Measurements from ENCODE around the gene CLCNKA. TPM values are rescaled to one million over a fixed set of nuclear protein-coding genes. Genes with fewer than 3 reads are reported as not detected.
"Not testable (repeated sequence)": the region's sequence is repeated elsewhere in the genome, so short reads cannot be mapped to it uniquely, and the experiment has no call there.

CLCNKA gene
- polyA plus RNA-seq, 3 donors: 13.0 to 29.5 (median 13.5) TPM

DNA sequence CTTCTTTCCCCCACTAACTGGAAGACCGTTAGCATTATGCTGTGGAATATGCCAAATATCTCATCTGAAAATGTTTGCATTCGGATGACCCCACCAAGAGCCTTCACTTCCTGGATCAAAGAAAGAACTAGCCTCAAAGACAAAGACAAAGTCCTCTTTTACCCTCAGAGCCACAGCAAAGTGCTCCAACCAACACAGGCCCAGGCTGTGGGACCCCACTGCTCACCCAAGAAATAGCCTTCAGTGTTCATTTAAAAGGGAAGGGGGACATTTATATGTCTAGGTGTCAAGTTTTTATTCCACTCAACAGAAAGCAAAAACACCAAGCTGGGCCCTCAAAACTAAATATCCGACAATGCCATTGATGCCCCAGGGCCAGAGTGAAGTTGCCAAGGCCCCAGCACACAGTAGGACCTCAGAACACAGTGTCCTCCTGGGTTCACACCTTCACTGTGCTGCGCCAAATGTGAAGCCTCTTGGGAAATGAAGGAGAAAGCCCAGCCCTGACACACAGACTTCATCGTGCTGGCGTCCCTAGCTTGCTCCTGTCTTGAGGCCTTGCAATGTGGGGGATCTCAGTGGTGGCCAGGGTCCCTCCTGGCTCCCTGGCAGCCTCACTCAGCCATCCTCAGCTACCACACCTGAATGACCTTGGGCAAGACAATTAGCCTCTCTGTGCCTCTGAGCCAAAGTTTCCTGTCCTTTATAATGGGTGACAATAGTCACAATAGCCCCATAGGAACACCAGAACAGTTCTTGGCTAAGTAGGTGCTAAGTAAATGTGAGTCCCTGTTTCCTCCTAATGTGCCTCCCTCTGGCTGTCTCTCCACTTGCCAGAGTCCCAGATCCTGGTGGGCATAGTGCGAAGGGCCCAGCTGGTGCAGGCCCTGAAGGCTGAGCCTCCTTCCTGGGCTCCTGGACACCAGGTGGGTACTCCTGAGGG lies 33.0 kb downstream of the CLCNKA start:
- no peak for DNase-seq (ENCODE audit: extremely low read depth in 1 of 11, low read depth in 9 of 11, low spot score in 4 of 11)

DNA sequence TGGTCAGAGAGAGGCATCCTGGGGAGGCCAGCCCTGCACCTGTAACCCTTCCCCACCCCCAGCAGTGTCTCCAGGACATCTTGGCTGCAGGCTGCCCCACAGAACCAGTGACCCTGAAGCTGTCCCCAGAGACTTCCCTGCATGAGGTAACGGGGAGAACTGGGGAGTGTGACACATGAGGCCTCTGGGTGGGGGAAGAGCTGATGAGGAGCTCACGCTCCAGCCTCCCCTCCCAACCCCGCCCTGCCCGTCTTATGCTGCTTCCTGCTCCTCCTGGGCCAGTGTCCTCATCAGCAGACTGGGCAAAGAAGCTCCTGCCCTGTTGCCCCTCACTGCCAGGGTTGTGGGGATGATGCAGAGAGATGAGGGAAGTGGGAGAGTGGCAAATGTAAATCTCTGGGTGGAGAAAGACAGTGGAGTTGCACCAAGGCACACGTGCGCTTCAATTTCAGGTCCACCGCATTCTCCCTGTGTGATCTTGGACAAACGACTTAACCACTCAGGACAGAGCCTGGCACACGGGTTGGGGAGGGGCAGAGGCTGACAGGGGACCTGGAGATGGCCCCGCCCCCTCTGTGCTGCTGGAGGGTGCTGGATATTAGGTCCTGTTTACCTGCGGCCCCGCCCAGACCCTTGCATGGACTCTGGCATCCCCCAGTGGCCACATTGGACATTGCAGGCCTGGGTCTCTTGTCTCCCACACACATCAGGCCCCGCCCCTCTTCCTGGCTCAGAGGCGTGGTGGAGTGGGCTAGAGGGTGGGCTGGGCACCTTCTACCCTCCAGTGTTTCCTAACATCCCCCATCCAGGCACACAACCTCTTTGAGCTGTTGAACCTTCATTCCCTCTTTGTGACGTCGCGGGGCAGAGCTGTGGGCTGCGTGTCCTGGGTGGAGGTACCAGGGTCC lies 34.0 kb downstream of the CLCNKA start:
- peak in 9 of 11 donors; percentile 62 to 90 (median 80) for DNase-seq (ENCODE audit: extremely low read depth in 1 of 11, low read depth in 9 of 11, low spot score in 4 of 11)

DNA sequence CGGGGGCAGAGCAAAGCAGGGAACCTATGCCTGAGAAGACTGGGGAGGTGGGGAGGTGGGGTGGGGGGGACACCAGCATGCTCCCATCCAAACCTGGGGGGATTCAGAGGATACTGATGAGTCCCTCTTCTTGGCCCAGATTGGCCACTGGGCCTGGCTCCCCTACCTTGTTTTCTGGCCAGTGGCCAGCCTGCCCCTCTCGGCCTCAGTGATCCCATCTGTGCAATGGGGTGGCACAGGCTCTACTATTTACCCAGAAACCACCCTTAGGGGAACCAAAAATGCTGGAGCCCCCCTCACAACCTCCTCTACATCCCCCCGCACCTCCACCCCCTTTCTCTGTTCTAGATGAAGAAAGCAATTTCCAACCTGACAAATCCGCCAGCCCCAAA lies 34.7 kb downstream of the CLCNKA start:
- not testable (repeated sequence) for DNase-seq (ENCODE audit: extremely low read depth in 1 of 11, low read depth in 9 of 11, low spot score in 4 of 11)

DNA sequence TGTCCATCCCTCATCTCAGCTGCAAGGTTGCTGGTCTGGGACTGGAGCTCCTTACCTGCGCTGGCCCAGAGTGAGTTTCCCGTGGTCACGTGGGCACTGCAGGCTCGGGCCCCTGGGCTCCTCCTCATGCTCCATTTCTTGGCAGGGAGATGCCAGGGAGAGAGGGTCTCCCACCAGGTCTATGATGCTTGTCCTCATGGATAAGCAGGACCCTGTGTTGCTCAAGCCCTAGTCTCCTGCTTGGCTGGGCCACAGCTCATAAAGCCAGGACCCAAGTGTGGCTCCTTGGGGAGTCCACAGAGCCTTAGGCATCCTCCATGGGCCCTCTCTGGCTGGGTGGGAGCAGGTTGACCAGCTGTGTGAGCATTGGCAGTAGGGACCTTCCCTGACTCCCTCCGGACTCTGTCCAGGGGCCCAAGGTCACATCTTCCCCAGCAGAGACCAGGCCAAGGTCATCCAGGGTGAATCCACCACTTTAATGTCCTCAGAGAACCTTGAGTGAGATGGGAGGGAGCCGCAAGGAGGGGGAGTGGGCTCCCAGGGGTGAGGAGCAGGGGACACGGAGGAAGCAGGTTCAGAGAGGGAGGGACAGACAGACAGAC lies 35.6 kb downstream of the CLCNKA start:
- DNase-seq (ENCODE audit: extremely low read depth in 1 of 11, low read depth in 9 of 11, low spot score in 4 of 11): not testable (repeated sequence)

DNA sequence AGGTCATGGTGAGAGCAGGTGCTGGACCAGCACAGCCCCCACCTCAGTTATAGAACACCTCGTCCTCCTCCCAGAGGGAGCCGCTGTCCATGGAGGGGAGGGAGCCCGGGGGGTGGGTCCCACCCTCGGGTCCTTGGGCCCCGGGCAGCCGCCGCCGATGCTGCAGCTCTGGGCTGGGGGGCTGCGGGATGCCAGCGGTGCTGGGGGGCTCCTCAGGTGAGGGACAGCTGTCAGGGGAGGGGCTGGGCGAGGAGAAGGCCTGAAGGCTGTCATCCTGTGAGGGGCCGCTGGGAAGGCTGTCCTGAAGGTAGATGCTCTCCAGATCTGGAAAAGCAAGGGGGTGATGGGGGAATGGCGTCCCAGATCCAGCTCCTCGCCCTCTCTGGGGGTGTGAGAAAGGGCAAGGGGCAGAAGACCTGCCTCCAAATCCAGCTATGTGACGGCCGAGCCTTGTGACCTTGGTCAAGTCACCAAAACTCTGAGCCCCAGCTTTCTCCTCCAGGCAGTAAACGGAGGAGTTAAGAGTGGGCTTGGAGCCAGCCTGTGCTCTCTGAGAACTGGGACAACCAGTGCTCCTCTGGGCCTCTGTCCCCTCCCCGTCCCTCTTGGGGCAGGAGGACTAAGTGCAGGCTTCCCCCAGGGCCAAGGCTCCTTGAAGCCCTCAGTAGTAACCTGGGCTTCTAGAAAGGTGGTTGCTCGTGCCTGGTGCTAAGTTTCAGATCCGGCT lies 36.7 kb downstream of the CLCNKA start:
- not testable (repeated sequence) for DNase-seq (ENCODE audit: extremely low read depth in 1 of 11, low read depth in 9 of 11, low spot score in 4 of 11)

DNA sequence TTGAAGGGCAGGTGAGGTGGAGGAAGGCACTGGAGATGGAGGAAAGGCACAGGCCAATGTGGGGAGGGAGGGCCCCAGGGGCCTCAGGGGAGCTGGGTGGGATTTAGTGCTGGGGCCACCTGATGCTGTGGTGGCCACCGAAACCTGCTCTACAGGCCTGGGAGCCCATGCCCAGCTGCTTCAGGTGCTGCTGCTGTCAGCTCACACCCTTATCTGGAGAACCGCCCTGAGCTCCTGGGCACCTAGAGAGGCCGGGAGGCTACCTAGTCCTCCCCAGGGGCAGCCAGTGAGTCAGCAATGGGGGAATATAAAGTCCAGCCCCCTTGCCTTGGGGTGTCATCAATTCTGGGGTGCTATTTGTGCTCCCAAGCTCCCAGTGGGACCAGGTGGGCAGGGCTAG lies 39.4 kb downstream of the CLCNKA start:
- DNase-seq (ENCODE audit: extremely low read depth in 1 of 11, low read depth in 9 of 11, low spot score in 4 of 11): no peak

DNA sequence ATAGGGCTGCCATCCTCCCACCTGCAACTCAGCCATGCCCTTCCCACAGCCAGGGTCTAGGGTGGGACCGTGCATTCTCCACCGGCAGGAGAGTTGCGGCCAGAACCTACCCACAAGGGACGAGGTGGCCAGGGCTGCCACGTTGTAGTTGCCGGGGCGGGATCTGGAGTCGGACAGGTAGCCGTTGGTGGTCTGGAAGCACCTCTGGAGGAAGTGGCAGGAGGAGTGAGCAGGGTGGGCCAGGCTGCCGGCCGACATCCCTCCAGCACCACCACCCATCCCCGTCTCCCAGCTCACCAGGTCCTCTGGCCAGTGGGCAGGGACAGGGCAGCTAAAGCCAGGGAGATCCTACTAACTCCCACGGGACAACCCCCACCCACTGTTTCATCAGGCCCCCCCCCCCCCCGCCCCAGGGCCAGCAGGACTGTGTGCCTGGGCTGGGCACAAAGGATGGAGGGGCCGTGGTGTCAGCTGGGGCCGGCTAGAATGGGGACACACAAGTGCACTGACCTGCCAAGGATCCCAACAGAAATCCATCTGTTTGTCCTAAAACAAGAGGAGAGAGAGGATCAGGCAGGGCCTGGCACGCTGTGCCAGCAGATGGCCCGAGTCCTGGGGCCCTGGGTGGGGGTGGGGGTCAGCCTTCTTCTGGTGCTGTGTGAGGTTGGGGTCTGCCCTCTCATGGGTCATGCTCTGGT lies 40.3 kb downstream of the CLCNKA start:
- not testable (repeated sequence) for DNase-seq (ENCODE audit: extremely low read depth in 1 of 11, low read depth in 9 of 11, low spot score in 4 of 11)

DNA sequence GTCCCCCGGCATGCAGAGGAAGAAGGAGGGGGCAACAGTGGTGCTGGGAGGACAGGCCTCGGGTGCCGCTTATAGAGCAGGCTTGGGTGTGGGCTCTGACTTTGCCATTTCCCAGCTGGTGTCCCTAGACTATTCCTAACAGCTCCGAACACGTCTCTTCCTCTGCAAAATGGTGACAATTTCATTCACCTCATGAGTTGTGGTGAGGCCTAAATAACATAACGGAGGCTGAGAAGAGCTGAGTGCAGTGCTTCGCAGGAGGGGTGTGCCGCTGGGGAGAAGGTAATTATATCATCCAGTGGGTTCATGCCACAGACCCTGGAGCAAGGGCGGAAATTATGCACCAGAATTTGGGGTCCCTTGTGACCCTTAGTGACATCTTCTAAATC lies 40.8 kb downstream of the CLCNKA start:
- not testable (repeated sequence) for DNase-seq (ENCODE audit: extremely low read depth in 1 of 11, low read depth in 9 of 11, low spot score in 4 of 11)

DNA sequence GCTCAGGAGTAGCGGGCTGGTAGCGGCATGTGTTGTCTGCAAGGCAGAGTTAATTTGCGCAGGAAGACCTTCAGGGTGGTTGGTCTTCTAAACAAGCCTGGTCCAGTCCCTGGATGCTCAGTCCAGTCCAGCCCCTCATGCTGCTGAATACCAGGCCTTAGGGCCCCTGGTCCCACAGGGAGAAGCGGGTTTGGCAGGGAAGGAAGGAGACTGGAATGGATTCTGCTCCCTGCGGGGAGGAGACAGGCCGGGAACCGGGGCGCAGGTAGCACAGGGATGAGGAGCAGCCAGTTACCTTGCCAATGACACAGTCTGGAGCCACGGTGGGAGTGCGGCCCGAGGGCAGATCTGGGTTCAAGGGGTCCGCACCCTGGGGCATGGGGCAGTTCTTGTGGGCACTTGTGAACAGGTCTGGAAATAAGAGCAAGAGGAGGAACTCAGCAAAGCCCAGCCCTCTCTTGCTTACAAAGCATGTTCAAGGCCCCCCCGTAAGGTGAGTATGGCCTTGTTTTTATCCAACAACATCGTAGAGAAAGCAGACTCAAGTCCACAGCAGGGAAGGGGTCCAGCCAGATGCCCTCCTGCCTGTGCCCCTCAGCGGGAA lies 41.5 kb downstream of the CLCNKA start:
- no peak for DNase-seq (ENCODE audit: extremely low read depth in 1 of 11, low read depth in 9 of 11, low spot score in 4 of 11)

DNA sequence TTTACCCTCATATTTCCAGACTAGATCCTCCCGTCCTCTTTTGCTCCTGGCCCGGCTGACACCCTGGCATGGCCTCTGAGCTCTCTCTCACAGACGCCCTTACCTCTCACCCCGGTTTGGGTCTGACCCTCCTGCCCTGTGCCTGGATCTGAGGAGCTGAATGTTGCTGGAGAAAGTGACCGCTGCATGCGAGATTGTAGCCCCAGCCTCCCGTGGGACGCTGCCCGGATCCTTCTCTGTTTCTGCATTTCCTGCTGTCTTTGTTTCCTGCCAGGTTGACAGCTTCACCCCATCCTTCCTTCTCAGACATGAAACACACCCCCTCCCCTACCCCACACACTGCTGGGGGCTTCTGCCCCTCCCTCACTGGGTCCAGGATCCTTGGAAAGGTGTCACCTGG lies 42.1 kb downstream of the CLCNKA start:
- no peak for DNase-seq (ENCODE audit: extremely low read depth in 1 of 11, low read depth in 9 of 11, low spot score in 4 of 11)

DNA sequence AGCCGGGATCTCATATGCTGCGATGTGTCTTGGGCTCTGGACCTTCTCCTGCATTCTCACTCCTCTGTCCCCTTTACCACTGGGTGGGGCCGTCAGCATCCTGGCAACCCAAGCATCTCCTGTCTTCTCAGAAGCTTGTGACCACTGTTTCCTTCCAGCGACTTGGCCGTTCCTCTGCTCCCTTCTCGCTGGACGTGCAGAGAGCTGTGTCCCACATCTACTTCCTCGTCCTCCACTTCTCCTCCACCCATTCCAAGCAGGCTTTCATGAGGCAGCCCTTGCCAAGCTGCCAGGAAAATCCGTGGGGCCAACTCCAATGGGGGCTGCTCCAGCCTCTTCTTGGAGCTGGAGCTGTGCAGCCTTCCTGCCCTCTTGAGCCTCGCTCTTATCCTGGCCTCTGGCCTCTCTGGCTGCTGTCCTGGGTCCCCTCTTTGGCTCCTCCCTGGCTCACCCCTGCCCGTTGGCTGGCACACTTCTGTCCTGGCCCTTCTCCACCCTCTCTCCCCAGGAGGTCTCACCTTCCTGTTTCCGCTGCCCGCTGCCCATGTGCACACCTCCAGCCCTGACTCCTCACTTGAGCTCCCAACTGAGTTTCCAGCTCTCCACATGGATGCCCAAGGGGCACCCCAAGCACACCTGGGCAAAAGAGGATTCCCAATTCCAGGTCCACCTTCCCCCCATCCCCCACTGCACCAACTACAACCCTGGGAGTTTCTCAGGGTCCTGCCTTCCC lies 42.9 kb downstream of the CLCNKA start:
- no peak for DNase-seq (ENCODE audit: extremely low read depth in 1 of 11, low read depth in 9 of 11, low spot score in 4 of 11)

DNA sequence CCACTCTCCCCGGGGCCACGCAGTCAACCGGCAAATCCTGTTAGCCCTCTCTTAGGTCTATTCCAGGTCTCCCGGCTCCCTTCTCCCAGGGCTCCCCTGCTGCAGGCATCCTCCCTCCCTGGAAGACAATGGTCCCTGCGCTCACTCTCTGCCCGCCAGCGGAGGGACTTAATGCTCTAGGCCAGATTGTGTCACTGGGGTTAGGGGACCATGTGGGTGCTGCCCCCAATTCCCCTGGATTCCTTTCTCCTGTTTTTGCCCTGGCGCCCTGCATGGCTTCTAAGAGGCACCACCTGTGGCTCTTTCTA lies 43.4 kb downstream of the CLCNKA start:
- no peak for DNase-seq (ENCODE audit: extremely low read depth in 1 of 11, low read depth in 9 of 11, low spot score in 4 of 11)

DNA sequence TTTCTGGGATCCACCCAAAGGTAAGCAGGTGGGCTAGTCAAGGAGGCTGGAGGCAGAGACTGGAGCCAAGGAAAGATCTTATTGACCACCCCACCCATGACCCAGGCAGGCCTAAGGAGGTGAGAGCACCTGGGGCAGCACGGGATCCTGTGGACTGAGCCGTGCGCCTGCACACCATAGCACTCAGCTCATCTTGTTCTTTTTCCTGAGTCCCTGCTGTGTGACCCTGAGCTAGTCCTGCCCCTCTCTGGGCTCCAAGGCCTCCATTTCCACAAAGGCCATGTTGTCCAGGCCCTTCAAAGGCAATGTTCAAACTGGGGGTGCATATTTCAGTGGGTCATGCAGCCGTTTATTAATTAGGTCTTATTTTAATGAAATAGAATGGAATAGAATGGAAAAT lies 44.4 kb downstream of the CLCNKA start:
- no peak for DNase-seq (ENCODE audit: extremely low read depth in 1 of 11, low read depth in 9 of 11, low spot score in 4 of 11)

DNA sequence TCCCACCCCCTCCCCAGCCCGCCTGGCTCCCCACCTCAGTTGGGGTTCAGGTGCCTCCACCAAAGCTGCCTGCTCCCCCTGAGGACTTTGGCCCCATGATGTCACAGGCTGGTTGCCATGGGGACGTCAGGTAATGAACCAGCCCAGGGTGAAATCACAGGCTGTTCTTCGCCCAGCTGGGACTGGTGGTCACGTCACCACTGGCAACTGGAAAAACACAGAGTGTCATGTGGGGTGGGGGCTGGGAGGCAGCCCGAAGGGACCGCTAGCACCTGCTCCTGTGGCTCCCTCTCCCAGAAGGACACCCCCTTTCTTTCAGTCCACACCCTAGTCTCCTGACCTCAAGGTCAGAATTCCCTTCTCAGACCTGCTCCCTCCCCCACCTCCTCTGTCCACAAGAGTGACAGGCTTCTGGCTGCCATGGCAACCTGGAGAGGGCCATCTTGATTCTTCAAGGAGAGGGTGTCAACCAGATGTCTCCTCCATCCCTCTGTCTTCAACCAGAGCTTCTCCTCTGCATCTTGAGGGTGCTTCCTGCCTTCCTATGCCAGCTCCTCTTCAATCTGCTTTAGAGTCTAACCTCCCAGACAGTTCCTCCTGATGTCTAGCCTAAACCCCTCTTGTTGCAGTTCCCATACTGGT lies 45.4 kb downstream of the CLCNKA start:
- DNase-seq (ENCODE audit: extremely low read depth in 1 of 11, low read depth in 9 of 11, low spot score in 4 of 11): peak in 8 of 11 donors; percentile 43 to 80 (median 58)

DNA sequence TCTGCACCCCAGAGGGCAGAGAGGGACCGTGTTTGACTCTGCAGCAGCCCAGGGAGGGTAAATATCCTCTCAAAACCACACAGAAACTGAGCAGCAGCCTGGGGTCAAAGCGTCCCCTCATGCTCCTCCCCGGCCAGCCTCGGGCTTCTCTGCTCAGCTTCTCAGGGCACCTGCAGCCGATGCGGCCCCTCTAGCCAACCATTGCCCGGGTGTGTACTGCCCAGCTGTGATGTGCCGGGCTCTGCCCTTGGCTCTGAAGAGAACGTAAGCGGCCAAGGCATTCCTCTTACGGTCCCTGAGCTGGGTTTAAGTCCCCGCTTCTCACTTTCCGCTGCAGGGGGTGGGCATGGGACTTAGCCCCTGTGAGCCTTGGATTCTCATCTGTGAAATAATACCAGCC lies 46.1 kb downstream of the CLCNKA start:
- DNase-seq (ENCODE audit: extremely low read depth in 1 of 11, low read depth in 9 of 11, low spot score in 4 of 11): no peak

DNA sequence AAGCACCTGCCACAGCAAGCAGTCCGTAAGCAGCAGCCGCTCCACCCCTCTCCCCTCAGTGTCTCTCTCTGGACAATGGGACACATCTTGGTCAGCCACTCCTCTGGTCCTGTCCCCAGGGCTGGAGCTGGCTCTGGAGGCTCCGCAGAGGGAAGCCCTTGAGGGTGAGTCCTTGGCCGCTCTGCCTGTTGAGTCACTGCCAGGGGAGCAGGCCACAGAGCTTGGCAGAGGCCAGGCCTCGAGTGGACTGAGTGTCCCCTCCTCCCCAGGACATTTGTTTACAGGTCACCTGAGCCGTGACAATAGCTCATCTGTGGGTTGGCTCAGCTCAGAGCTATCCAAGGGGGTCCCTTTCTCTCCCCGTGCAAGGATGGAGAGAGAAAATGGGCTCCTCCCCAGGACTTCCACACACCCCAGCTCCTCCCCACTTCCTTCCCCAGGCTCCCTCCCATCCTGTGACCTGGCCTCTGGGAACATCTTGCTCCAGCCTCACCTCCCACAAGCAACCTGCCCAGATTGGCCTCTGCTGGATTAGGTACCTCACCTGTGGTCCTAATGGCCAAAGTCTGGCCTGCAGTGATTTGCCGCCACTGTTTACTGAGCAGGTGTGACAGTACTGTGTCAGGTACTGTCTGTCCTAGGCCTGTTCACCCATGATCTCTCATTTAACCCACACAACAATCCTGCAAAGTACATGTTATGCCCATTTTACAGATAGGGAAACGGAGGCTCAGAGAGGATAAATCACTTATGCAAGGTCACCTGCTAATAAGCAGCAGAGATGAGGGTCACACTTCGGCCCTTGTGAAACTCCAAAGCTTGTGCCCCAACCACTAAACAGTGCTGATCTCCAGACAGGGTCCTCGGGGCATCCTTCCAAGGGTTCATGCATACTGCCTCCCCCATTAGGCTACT lies 46.8 kb downstream of the CLCNKA start:
- DNase-seq (ENCODE audit: extremely low read depth in 1 of 11, low read depth in 9 of 11, low spot score in 4 of 11): no peak

Data from renal cortex interstitium (tissue), 11 donors.